Activated T-cell treated with anti-CD3 and anti-CD28 coated beads, Interleukin-2, amount 50 U/mL, for 4 hours (primary cell): ENCODE results near the gene RNF10. TPM values are rescaled to one million over a fixed set of nuclear protein-coding genes. Genes with fewer than 3 reads are reported as not detected.
A peak's percentile ranks its signal among the peaks of the same experiment; 100 is the strongest.

Experiments used
- ATAC-seq, 2 donors: fragments of 200-7000 bp; cut with Tn5 transposase; one replicate each; pipeline ENCODE4 v1.10.0; 2021
- DNase-seq: peaks from one replicate; pipeline ENCODE4 v3.0.0-alpha.2; 2020
- H3K27me3 Mint-ChIP-seq: one replicate; pipeline ENCODE4 v1.8.0; 2021; ENCODE audit warnings: low read depth, mixed read lengths
- H3K36me3 Mint-ChIP-seq: one replicate; pipeline ENCODE4 v1.8.0; 2022; ENCODE audit warnings: mixed read lengths; ENCODE audit not compliant: insufficient read depth
- H3K4me1 Mint-ChIP-seq: one replicate; pipeline ENCODE4 v1.8.0; 2021; ENCODE audit warnings: low read depth, mixed read lengths
- H3K4me3 Mint-ChIP-seq: one replicate; pipeline ENCODE4 v1.8.0; 2021; ENCODE audit warnings: mild to moderate bottlenecking, moderate library complexity, mixed read lengths
- H3K9me3 Mint-ChIP-seq: one replicate; pipeline ENCODE4 v1.8.0; 2021; ENCODE audit warnings: mixed read lengths
- total RNA-seq, 3 donors: library from RNA; stranded (reverse); gene quantifications; one replicate each; pipeline ENCODE4 v1.2.1, GENCODE V29; 2021

Gene RNF10
- total RNA-seq, 3 donors from 2014 or later, result 152 to 169 (median 161) TPM

DNA sequence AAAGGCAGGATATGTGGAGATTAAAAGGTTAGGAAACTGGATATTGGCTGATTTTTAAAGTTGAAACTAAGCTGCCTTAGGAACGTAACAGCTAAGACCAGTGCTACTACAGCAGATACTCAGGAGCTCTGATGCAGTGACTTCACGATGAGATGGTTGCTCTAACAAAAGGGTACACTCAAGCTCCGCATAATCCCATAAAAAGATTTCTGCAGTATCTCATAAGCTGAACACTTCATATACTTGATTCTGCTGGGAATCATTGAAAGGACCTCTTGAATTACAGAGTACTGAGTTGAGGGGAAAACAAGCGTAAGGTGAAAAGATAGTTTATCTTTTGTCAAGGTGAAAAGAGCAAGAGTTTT, 3.7 kb downstream of the RNF10 start:
- ATAC-seq (no peak), DNase-seq (no peak)
- no peaks in the 10 kb centered on the region for H3K27me3 Mint-ChIP-seq
- H3K36me3 Mint-ChIP-seq, result peaks cover 12% of the 10 kb centered on the region
- H3K4me1 Mint-ChIP-seq, result peaks cover 62% of the 10 kb centered on the region
- H3K4me3 Mint-ChIP-seq, result peak overlapping the region; percentile 95
- no peaks in the 10 kb centered on the region for H3K9me3 Mint-ChIP-seq

DNA sequence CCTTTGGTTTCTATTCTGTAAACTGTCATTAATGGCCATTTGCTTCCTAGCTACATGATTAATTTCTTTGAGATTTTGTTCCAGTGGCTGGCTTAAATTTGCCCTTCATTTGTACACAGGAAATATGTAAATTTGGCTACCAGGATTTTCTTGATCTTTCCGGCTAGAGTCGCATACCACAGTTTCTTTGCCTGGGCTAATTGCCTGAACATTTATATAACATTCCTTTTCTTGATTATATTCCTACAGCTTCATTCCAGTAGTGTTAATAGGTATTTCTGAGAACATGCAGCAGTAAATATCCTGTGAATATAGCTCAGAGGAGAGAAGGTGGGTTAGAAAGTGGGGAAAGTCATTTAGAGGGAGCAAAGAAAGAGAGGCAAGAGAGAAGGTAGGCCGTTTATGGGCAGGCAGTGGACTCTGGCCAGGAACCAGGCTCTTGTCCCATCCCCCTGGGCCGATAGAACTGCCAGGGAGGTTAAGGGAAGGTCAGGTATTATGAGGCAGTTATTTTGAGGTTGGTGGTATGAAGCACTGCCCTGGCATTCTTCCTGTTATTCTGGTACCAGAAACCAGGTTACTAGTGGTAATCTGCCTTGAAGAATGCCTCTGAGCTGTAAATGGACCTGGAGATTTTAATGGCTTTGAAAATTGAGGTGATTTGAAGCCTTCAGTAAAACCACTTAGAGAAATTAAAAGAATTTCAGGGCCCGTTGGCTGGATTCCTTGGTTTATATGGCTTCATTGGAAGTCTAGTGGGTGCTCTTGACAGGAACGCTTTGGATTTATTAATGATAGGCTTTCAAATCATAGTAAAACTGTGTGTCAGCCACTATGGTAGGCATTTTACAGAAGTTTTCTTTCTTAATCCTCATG, 4.4 kb downstream of the RNF10 start:
- no peaks in the 10 kb centered on the region for H3K9me3 Mint-ChIP-seq
- peaks cover 13% of the 10 kb centered on the region for H3K36me3 Mint-ChIP-seq
- ATAC-seq, result no peak
- peak overlapping the region; percentile 95 for H3K4me3 Mint-ChIP-seq
- peaks cover 64% of the 10 kb centered on the region for H3K4me1 Mint-ChIP-seq
- no peaks in the 10 kb centered on the region for H3K27me3 Mint-ChIP-seq
- DNase-seq, result no peak

DNA sequence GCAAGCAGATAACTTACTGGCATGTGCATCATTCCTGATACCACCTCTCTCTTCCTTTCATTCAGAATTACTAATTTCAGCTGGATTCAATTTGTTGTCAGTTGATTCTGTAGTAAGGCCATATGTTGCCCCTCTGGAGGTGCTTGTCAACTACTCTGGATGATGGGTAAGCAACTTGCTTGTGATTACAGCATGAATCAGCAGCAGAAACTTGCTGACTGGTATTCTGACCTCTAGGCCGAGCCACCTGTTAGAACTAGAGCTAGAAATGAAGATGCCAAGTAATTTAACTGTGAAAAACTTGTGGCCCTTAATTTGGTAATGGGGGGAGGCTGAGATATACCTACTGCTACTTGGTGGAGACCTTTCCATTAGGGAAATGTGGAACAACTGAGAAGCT, 5.1 kb downstream of the RNF10 start:
- ATAC-seq (peak in 1 of 2 donors; percentile 32), DNase-seq (no peak)
- H3K36me3 Mint-ChIP-seq, result peaks cover 13% of the 10 kb centered on the region
- H3K27me3 Mint-ChIP-seq, result no peaks in the 10 kb centered on the region
- H3K9me3 Mint-ChIP-seq, result no peaks in the 10 kb centered on the region
- H3K4me3 Mint-ChIP-seq, result peak overlapping the region; percentile 95
- peaks cover 65% of the 10 kb centered on the region for H3K4me1 Mint-ChIP-seq

DNA sequence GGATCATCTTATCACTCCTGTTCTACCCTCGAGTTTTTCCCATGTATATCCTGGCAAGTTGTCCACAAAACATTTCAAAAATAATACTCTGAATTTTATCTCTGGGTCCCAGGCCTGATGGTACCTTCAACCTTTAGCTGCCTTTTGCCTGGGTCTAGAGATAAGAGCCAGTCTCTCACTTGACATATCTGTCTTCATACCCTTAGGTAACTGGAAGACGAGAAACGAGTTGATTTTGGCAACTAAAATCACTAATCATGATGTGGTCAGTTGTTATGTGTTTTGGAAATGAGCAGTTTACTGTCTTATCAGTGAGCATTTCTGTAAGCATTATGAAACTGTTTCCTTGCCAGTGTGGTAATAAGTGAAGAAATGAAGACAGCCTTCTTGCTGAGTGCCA, 6.3 kb downstream of the RNF10 start:
- Mint-ChIP-seq H3K4me3 (no peak overlapping the region), H3K36me3 (peaks cover 13% of the 10 kb centered on the region), H3K4me1 (peaks cover 64% of the 10 kb centered on the region), H3K9me3 (no peaks in the 10 kb centered on the region), H3K27me3 (no peaks in the 10 kb centered on the region)
- ATAC-seq, result no peak
- no peak for DNase-seq

DNA sequence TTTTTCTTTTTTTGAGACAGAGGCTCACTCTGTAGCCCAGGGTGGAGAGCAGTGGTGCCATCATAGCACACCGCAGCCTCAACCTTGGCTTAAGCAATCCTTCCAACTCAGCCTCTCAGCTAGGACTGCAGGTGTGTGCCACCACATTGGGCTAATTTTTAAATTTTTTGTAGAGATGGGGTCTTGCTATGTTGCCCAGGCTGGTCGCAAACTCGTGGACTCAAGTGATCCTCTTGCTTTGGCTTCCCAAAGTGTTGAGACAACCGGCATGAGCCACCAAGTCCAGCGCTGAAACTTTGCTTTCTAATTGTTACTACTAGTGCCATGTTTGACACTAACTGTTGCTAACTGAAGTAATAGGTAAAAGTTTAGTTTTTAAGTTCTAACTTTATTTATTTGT, 8.0 kb downstream of the RNF10 start:
- H3K4me3 Mint-ChIP-seq, result no peak overlapping the region
- peaks cover 52% of the 10 kb centered on the region for H3K4me1 Mint-ChIP-seq
- ATAC-seq, result no peak
- no peaks in the 10 kb centered on the region for H3K27me3 Mint-ChIP-seq
- H3K9me3 Mint-ChIP-seq, result no peaks in the 10 kb centered on the region
- H3K36me3 Mint-ChIP-seq, result peaks cover 22% of the 10 kb centered on the region
- no peak for DNase-seq

DNA sequence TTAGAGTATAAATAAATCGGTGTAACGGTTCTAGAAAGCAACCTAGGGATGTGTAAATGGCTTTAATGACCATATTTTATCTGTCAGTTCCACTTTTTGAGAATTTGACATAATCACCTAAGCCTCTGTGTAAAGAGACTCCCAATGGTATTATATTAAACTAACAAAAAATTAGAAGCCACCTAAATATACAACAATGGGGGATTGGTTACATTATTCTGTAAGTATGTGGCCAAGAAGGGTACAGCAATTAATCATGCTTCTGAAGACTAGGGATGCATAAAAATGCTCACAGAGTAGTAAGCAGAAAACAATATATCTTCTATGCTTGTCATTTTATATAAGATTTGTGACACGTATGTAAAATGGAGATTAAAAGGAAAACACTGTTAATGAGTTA, 10.5 kb downstream of the RNF10 start:
- ATAC-seq (no peak), DNase-seq (no peak)
- H3K36me3 Mint-ChIP-seq, result peaks cover 17% of the 10 kb centered on the region
- H3K27me3 Mint-ChIP-seq, result no peaks in the 10 kb centered on the region
- peaks cover 27% of the 10 kb centered on the region for H3K4me1 Mint-ChIP-seq
- H3K4me3 Mint-ChIP-seq, result no peak overlapping the region
- H3K9me3 Mint-ChIP-seq, result no peaks in the 10 kb centered on the region

DNA sequence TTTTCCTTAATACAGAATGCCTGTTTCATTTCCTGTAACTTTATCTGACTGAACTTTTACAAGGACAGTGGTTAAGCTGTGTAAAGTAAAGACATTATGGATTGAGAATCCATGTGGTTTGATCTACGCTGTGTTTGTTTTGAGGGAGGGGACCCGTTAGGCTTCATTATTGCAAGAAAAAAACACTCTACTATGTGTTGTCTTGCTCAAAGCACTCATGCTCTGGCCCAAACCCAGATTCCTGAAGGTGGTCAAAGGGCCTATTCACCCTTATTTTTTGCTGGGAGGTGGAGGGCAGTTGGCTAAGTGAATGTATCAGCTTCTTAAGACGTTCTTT, 11.9 kb downstream of the RNF10 start:
- Mint-ChIP-seq H3K27me3 (no peaks in the 10 kb centered on the region), H3K4me1 (peaks cover 15% of the 10 kb centered on the region), H3K36me3 (peaks cover 13% of the 10 kb centered on the region), H3K4me3 (no peak overlapping the region), H3K9me3 (no peaks in the 10 kb centered on the region)
- ATAC-seq (no peak), DNase-seq (no peak)

DNA sequence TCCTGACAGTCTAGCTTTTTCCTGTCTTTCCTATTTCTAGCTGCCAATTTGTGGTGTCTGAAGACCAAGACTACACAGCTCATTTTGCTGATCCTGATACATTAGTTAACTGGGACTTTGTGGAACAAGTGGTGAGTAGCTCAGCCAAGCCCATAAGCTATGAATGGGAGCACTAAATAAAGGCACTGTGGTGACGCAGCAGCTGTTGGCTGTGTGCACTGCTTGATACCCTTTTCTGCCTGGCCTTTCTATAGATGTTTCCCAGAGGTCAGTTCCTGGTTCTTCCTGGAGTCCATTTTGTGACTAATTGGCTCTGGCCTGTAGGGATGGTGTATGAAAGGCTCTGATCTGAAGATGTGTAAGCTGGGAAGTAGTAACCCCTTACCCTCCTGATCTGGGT, 20.5 kb downstream of the RNF10 start:
- DNase-seq (no peak), ATAC-seq (no peak)
- H3K36me3 Mint-ChIP-seq, result peaks cover 18% of the 10 kb centered on the region
- no peaks in the 10 kb centered on the region for H3K9me3 Mint-ChIP-seq
- no peak overlapping the region for H3K4me3 Mint-ChIP-seq
- H3K4me1 Mint-ChIP-seq, result peaks cover 5% of the 10 kb centered on the region
- no peaks in the 10 kb centered on the region for H3K27me3 Mint-ChIP-seq

DNA sequence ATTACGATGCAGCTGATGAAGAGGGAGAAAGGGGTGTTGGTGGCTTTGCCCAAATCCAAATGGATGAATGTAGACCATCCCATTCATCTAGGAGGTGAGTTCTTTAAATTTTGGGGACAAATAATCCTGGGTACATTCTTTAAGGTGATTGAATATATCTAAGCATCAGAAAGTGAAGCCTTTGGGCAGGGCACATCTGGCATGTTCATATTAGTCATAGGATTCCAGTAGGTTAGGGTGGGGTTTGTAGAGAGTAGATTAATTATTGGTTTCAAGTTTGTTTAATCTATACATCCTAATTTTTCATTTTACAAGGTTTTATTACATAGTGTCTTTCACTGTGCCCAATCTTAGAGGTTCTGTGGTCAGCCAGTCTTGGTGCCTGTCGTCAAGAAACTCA, 23.4 kb downstream of the RNF10 start:
- DNase-seq (no peak), ATAC-seq (no peak)
- no peak overlapping the region for H3K4me3 Mint-ChIP-seq
- peaks cover 36% of the 10 kb centered on the region for H3K36me3 Mint-ChIP-seq
- H3K9me3 Mint-ChIP-seq, result no peaks in the 10 kb centered on the region
- peaks cover 2% of the 10 kb centered on the region for H3K4me1 Mint-ChIP-seq
- no peaks in the 10 kb centered on the region for H3K27me3 Mint-ChIP-seq

DNA sequence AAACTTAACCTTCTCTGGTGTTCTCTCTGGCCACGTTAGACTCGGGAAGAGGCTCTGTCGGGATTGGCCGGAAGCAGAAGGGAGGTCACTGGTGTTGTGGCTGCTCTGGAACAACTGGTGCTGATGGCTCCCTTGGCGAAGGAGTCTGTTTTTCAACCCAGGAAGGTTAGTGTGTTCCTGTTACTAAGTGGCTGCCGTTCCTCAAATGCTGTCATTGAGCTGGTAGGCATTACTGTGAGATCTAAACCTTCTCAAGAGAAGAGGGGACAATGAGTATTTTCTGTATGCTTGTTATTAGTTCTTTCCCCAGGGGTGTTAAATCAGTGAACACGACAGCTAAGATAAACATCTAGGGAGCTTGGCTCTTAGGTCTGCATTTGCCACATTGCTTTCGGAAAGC, 28.8 kb downstream of the RNF10 start:
- no peaks in the 10 kb centered on the region for H3K4me1 Mint-ChIP-seq
- no peak overlapping the region for H3K4me3 Mint-ChIP-seq
- H3K9me3 Mint-ChIP-seq, result no peaks in the 10 kb centered on the region
- ATAC-seq (no peak), DNase-seq (no peak)
- peaks cover 44% of the 10 kb centered on the region for H3K36me3 Mint-ChIP-seq
- H3K27me3 Mint-ChIP-seq, result no peaks in the 10 kb centered on the region

DNA sequence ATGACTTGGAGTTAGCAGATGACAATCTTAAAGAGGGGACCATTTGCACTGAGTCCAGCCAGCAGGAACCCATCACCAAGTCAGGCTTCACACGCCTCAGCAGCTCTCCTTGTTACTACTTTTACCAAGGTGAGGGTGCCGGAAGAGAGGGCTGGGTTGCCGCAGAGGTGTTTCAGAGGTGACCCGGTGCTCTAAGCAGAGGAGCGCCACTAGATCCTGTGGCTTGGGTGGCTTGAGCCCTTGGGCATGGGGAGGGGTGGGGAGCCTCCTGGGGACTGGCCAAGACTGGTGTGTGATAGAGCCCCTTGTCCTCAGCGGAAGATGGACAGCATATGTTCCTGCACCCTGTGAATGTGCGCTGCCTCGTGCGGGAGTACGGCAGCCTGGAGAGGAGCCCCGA, 29.3 kb downstream of the RNF10 start:
- ATAC-seq (no peak), DNase-seq (no peak)
- Mint-ChIP-seq H3K4me1 (no peaks in the 10 kb centered on the region), H3K36me3 (peaks cover 43% of the 10 kb centered on the region), H3K9me3 (no peaks in the 10 kb centered on the region), H3K27me3 (no peaks in the 10 kb centered on the region), H3K4me3 (no peak overlapping the region)

DNA sequence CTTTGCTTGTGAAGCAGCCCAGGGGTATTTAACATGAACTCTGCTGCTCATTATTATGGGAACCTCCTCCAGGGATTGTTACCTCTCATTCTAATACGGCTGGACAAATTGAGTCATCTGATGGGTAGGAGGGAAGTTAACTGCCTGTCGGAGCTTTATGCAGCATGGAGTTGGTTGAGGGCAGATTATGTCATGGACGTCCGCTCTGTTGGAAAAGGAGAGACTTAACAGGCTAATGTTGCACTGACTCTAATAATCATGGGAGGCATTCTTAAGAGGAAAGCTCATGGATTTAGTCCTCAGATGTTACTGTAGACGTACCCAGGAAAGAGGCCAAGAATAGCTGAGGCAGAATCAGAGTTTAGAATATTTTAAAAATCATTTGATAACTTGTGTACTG, 37.1 kb downstream of the RNF10 start:
- no peaks in the 10 kb centered on the region for H3K9me3 Mint-ChIP-seq
- peaks cover 50% of the 10 kb centered on the region for H3K36me3 Mint-ChIP-seq
- no peaks in the 10 kb centered on the region for H3K4me1 Mint-ChIP-seq
- H3K4me3 Mint-ChIP-seq, result no peak overlapping the region
- ATAC-seq (no peak), DNase-seq (no peak)
- no peaks in the 10 kb centered on the region for H3K27me3 Mint-ChIP-seq

DNA sequence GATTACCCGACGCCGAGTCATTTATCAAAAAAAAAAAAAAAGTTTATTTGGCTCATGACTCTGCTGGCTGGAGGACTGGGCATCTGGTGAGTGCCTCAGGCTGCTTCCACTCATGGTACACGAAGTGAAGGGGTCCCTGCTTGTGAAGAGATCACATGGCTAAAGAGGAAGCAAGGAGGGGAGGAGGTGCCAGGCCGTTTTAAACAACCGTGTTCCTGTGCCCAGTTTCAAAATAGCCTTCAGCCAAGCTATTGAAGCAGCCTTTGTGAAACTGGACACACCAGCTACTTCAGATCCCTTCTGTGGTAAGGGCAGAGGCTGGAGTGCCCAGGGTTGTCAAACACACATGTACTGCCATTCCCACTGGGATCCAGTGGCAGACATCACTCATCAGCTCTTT, 39.4 kb downstream of the RNF10 start:
- peaks cover 56% of the 10 kb centered on the region for H3K36me3 Mint-ChIP-seq
- ATAC-seq (no peak), DNase-seq (no peak)
- H3K4me3 Mint-ChIP-seq, result no peak overlapping the region
- H3K9me3 Mint-ChIP-seq, result no peaks in the 10 kb centered on the region
- H3K27me3 Mint-ChIP-seq, result no peaks in the 10 kb centered on the region
- no peaks in the 10 kb centered on the region for H3K4me1 Mint-ChIP-seq

DNA sequence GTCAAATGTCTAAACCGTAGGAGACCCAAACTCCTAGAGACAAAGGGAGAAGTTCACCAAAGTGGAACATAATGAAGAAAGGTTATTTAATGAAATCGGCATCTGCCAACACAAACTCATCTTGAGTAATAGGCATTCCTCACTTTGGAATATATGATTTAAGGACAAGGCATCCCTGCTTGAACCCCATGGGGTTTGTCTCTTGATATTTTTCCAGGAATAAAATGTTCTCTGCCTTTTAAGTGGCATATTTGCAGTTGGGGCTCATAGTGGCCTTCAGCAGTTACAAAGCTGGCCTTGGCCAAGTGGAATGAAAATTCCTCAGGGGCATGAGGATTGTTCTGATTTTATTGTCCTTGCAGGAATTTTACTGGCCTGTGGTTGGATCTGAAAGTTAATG, 40.0 kb downstream of the RNF10 start:
- no peaks in the 10 kb centered on the region for H3K4me1 Mint-ChIP-seq
- H3K4me3 Mint-ChIP-seq, result no peak overlapping the region
- ATAC-seq (no peak), DNase-seq (no peak)
- H3K9me3 Mint-ChIP-seq, result no peaks in the 10 kb centered on the region
- H3K36me3 Mint-ChIP-seq, result peaks cover 56% of the 10 kb centered on the region
- H3K27me3 Mint-ChIP-seq, result no peaks in the 10 kb centered on the region

DNA sequence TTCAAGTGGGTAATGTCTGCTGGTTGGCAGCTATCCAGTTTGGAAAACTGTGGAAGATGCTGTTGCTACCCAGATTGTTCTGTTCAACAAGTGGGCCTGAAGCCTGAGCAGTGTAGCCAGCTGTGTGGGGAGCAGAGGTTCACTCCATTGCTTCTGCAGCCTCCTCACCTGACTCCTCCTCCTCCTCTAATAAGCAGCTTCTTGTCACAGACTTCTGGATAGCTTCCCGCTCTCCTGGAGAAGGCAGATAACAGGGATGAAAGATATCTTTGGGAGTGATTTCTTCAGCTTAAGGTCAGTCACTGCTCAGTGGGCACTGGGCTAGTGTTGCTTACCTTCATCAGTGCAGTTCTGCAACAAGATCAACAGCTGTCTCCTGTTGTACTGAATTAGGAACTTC, 45.0 kb downstream of the RNF10 start:
- Mint-ChIP-seq H3K27me3 (peaks cover 2% of the 10 kb centered on the region), H3K36me3 (peaks cover 23% of the 10 kb centered on the region), H3K4me1 (peaks cover 33% of the 10 kb centered on the region), H3K4me3 (no peak overlapping the region), H3K9me3 (no peaks in the 10 kb centered on the region)
- ATAC-seq (no peak), DNase-seq (no peak)
